NCI-H82 (cell line): Measurements from ENCODE around the gene LRRC7.

Source experiments
- DNase-seq: peaks from one replicate; lab custom pipeline; 2025; lab: John Stamatoyannopoulos, UW

The LRRC7 gene

GRCh38 chr1:69776555-69776954, 208.8 kb downstream of the LRRC7 start:
- no peak for DNase-seq

GRCh38 chr1:69777423-69777822, 209.7 kb downstream of the LRRC7 start:
- no peak for DNase-seq

- no peak for DNase-seq
Observed at GRCh38 chr1:69777971-69778370, 210.2 kb downstream of the LRRC7 start.

DNA sequence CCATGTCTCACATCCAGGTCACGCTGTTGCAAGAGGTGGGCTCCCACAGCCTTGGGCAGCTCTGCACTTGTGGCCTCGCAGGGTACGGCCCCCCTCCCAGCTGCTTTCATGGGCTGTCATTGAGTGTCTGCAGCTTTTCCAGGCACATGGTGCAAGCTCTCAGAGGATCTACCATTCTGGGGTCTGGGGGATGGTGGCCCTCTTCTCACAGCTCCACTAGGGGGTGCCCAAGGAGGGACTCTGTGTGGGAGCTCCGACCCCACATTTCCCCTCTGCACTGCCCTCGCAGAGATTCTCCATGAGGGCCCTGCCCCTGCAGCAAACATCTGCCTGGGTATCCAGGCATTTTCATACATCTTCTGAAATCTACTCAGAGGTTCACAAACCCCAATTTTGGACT, 219.4 kb downstream of the LRRC7 start:
- DNase-seq = peak; percentile 39

DNA sequence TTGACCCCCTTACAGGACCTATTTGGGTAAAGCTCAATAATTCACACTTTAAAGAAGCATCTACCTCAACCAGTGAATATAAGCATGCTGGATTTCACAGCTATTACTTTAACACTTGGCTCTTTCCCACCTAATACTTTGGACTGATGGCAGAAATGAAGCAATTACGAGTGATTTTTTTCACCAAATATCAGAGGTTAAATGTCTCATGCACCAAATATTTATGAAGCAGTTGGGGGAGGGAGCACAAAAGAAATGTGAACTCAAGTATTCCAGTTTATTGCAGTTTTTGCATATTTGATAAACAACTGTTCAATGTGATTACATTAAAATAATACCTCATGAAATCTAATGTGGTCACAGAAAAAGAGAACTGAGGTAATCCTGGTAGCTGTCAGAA, 223.6 kb downstream of the LRRC7 start:
- DNase-seq = no peak

GRCh38 chr1:69794831-69795230, 227.1 kb downstream of the LRRC7 start:
- no peak for DNase-seq

GRCh38 chr1:69814926-69815325, 247.2 kb downstream of the LRRC7 start:
- DNase-seq = no peak

GRCh38 chr1:69824932-69825331, 257.2 kb downstream of the LRRC7 start:
- no peak for DNase-seq

GRCh38 chr1:69827732-69828131, 260.0 kb downstream of the LRRC7 start:
- no peak for DNase-seq

GRCh38 chr1:69833536-69833935, 265.8 kb downstream of the LRRC7 start:
- peak; percentile 70 for DNase-seq

DNA sequence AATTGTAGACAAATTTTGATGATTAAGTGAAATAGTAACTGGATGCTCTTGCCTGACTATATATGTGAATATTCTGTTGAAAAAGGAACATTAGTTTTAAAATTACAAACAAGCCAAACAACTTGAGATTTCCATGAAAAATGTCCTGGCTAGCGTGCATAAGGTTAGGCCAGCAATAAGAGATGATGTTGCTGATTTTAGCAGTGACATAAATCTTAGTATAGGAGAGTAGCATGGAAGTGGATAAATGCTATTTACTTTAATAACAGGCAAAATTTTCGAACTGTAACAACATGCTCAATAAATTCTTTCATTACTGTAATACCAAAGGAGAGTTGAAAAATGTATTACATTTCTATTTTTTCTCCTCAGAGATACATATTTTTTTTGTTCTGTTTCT, 266.6 kb downstream of the LRRC7 start:
- no peak for DNase-seq

GRCh38 chr1:69835955-69836354, 268.2 kb downstream of the LRRC7 start:
- no peak for DNase-seq

GRCh38 chr1:69836971-69837636, 269.4 kb downstream of the LRRC7 start:
- no peak for DNase-seq

- no peak for DNase-seq
Observed at GRCh38 chr1:69842326-69842725, 274.6 kb downstream of the LRRC7 start.

DNA sequence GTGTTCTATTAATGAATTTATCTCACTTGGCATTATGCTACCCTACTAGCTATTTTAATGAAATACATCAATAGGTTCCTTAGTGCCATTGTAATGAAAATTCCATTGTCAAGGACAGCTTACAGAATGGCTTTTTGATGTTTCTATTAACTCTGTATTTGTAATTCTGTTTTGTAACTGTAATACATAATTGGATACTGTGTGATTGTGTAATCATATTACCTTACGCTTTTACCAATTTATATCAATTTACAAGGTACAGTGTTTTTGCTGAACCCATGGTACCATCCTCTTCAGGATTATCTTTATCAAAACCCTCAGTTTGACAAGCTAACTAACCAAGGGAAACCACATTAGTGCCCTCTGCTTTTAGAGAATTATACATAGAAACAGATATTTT, 277.9 kb downstream of the LRRC7 start:
- no peak for DNase-seq

DNA sequence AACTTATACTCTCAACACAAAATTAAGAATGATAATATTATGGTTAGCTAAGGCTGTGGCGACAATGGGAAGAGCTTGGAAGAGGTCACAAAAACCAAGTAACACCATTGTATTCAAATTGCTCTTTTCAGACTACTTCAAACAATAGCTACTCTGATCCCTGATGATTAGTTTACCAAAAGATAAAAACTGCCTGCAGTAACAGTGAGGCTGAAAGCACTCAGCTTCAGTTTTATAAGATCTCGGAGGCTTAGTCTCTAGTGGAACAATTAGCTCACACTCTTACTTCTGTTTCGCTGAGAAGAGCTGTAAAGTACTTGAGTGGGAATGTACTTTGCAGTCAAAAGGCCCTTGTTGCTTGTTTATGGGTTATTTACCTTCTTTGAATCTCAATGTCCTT, 278.5 kb downstream of the LRRC7 start:
- peak; percentile 51 for DNase-seq

DNA sequence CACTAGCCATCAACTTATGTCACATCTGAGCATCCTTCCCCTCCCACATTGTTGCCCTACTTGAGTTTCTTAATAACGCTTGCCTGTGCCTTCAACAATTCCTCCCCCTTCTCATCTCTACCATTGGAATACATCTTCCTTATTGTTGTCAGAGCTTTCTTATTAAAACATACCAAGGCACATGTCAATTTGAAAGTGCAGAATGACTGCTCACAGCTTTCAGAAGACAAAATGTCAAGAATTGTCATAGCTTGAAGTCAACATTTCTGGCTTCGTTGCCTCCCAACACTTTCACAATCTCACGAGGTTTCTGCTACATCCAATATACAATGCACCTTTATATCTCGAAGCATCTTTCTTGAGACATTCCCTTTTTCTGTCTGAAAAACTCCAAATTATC, 279.9 kb downstream of the LRRC7 start:
- no peak for DNase-seq

DNA sequence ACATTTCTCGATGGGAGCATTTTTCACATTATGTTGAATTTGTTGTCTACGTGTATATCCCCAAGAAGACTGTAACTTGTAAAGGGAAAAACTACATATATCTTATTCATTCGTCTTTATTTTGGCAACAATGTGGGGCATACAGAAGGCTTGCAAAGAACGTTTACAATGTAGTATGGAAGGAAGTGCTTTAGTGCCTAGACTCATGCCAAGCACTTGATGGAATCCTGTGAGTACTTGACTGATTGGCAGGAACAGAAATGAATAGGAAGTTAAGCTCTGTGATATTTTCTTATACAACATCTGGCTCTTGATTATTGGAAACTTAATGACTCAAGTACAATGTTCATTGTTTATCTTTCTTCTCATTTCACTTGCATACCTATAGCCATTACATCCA, 284.4 kb downstream of the LRRC7 start:
- DNase-seq = no peak

- no peak for DNase-seq
Observed at GRCh38 chr1:69852706-69853105, 285.0 kb downstream of the LRRC7 start.

DNA sequence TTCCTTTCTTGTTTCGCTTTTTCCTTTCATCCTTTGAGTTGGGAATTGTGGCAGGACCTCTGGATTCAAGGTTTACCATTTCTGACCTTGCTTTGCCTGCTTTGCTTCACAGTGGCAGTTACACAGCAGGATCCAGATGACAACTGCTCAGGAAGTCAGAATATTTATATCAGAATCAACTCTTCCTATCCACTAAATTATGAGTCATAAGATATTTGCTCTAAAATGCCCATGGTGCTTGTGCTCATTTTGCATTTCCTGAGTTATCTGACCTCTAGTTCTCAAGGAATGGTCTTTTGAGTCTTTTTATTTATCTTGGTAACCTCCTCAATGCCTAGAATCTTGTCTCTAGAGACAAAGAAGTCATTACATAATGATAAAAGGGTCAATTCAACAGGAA, 290.8 kb downstream of the LRRC7 start:
- DNase-seq = no peak

GRCh38 chr1:69861641-69862040, 293.9 kb downstream of the LRRC7 start:
- no peak for DNase-seq

DNA sequence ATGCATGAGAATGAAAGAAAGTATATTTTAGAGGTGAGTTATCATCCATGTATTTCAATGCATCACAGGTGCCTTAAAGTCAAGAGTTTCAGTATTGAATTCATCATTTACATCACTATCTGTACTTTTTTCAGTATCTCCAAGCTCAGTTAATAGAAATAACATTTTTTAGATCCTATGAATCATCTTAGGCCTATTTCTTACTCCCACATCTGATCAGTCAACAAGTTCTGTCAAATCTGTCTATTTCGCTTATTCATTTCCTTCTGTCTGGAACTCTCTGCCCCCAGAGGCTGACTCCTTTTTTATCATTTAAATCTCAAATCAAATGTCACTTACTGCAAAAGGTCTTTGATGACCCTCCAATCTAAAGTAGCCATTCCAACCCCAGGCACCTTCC, 295.2 kb downstream of the LRRC7 start:
- DNase-seq = no peak

- no peak for DNase-seq
Observed at GRCh38 chr1:69863704-69864103, 296.0 kb downstream of the LRRC7 start.

GRCh38 chr1:69871412-69871811, 303.7 kb downstream of the LRRC7 start:
- no peak for DNase-seq

DNA sequence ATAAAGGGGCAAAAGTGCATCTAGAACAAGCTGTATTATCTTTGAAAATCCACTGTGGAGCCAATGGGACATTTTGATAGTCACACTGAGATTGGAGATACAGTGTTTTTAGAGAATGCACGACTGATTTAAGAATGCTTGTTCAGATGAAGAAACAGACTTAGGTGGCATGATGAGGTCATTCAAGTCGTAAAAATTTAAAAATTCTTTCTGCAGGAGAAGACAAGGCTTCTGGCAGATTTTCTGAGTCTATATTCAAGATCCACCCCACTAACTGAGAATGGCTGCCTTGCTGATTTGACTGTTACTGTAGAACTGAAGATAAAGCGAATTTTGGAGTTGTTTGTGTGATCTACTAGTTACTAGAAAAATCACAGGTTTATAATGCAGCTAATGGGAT, 310.6 kb downstream of the LRRC7 start:
- DNase-seq = no peak
